Epithelial cell of esophagus (primary cell): ENCODE measurements around the gene STK4.

ENCODE experiments used
- DNase-seq: peaks from one replicate; pipeline ENCODE4 v3.0.0; 2010; ENCODE audit warnings: low read depth
- H3K4me3 ChIP-seq: 2 replicates; pipeline ENCODE4 v1.5.1; 2011; ENCODE audit warnings: mild to moderate bottlenecking, low read length, control low read depth
- TF ChIP-seq, protein P1 (sequence below): IDR thresholded peaks from 2 replicates; pipeline ENCODE4 v1.5.1; 2011; ENCODE audit warnings: low read depth, mild to moderate bottlenecking, low read length, control low read depth, inconsistent platforms; ENCODE audit not compliant: insufficient read depth; ENCODE audit errors: missing control alignments

STK4 gene

DNA sequence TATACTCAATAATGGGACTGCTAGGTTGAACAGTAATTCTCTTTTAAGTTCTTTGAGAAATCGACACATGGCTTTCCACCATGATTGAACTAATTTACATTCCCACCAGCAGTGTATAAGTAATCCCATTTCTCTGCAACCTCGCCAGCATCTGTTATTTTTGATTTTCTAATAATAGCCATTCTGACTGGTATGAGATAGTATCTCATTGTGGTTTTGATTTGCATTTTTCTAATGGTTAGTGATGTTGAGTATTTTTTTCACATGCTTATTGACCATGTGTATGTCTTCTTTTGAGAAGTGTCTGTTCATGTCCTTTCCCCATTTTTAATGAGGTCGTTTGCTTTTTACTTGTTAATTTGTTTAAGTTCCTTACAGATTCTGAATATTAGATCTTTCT, 66.5 kb downstream of the STK4 start:
- DNase-seq, result no peak
- H3K4me3 ChIP-seq, result no peak overlapping the region
- TF ChIP-seq, protein P1, sequence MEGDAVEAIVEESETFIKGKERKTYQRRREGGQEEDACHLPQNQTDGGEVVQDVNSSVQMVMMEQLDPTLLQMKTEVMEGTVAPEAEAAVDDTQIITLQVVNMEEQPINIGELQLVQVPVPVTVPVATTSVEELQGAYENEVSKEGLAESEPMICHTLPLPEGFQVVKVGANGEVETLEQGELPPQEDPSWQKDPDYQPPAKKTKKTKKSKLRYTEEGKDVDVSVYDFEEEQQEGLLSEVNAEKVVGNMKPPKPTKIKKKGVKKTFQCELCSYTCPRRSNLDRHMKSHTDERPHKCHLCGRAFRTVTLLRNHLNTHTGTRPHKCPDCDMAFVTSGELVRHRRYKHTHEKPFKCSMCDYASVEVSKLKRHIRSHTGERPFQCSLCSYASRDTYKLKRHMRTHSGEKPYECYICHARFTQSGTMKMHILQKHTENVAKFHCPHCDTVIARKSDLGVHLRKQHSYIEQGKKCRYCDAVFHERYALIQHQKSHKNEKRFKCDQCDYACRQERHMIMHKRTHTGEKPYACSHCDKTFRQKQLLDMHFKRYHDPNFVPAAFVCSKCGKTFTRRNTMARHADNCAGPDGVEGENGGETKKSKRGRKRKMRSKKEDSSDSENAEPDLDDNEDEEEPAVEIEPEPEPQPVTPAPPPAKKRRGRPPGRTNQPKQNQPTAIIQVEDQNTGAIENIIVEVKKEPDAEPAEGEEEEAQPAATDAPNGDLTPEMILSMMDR, result no peak

DNA sequence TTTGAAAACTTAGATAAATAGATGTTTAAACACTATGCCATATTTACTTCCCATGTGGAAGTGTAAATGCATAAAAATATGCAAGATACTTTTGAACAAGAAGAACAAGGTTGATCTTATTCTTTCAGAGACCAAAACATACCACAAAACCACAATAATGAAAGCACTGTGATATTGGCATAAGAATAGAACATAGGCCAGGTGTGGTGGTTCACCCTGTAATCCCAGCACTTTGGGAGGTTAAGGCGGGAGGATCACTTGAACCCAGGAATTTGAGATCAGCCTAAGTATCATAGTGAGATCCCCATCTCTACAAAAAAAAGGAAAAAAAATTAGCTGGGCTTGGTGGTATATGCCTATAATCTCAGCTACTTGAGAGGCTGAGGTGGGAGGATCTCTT, 68.1 kb downstream of the STK4 start:
- no peak for DNase-seq
- TF ChIP-seq, protein P1, result no peak
- H3K4me3 ChIP-seq, result no peak overlapping the region

DNA sequence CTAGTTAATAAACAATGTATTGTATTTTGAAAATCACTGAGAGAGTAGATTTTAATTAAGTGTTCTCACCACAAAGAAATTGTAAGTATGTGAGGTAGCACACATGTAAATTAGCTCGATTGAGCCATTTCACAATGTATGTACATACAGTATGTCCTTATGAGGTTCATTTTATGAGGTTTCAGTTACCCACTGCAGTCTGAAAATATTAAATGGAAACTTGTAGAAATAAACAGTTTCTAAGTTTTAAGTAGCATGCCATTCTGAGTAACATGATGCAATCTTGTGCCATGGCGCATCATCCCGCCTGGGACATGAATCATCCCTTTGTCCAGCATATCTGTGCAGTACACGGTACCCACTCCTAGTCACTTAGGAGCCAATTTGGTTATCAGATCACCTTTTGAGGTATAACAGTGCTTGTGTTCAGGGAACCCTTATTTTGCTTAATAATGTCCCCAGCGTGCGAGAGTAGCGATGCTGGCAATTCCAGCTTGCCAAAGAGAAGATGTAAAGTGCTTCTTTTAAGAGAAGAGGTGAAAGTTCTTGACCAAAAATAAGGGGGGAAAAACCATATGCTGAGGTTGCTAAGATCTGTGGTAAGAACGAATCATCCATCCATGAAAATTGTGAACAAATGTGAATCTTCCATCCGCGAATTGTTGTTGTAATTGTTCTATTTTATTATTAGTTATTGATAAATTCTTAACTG, 69.9 kb downstream of the STK4 start:
- H3K4me3 ChIP-seq, result no peak overlapping the region
- TF ChIP-seq, protein P1, result no peak
- DNase-seq, result peak; percentile 89

DNA sequence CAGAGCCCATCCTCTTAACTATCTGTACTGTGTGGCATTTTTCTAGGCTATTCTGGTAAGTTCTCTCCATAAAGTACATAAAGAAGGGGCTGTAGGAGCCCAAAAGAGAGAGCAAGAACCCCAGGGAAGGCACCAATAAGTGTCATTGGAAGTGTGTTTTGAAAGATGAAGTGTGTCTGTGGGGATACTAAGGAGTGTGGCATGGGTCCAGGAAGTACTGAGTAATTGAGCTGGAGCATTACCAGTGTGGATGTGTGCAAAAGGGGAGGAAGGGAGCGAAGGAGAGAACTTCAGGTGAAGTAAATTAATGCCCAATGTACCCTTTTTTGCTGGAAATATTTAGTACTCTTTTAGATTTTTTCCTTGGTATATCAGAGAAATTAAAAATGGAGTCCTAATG, 70.7 kb downstream of the STK4 start:
- peak; percentile 64 for DNase-seq
- H3K4me3 ChIP-seq, result no peak overlapping the region
- TF ChIP-seq, protein P1, result no peak

DNA sequence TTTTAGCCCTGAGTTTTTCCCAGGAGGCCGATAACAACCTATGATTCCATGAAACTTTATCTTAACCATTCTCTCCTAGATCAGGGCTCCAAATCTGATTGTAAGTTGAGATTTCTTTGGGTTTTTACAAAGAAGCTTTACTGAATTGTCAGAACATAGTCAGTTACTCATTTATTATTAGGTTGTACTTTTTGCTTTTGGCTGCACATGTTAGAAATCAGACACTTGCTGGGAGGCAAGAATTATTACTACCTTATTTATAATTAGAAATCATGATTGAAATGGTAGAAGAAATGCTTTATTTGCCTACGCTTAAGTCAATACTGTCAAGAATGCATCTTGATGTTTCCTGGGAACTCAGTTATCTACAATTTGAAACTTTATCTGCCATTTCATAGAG, 71.3 kb downstream of the STK4 start:
- DNase-seq, result no peak
- H3K4me3 ChIP-seq, result no peak overlapping the region
- TF ChIP-seq, protein P1, result no peak

DNA sequence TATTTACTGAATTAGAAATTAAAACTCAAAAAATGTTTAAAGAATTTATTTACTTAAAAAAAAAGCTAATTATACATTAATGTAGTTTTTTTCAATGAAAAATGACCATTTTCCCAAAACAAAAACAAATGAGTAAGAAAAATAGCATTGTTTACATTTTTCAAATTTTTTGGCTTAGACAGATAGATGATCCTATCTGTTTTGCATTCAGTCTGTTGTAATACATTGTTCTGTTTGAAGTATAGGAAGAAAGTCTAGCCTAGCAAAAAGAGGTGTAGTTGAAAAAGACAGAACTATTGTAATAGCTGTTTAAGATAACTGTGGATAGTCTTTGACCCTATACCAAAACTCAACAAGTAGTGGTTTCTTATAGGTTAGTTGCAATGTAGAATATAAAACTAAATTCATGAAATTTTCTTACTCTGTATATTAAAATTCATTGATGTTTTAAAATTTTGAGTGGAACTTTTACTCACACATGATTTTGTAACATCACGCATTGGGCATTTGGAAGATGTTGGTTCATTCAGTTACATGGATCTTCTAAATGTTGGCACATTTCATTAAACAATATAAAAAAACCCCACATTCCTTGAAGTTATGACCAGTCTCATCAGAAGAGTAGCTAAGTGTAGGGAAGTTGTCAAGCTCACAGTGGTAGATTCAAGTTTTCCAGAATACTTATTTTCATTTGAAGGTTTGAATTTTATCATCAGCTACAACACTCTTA, 72.6 kb downstream of the STK4 start:
- DNase-seq, result no peak
- TF ChIP-seq, protein P1, result no peak
- H3K4me3 ChIP-seq, result no peak overlapping the region

DNA sequence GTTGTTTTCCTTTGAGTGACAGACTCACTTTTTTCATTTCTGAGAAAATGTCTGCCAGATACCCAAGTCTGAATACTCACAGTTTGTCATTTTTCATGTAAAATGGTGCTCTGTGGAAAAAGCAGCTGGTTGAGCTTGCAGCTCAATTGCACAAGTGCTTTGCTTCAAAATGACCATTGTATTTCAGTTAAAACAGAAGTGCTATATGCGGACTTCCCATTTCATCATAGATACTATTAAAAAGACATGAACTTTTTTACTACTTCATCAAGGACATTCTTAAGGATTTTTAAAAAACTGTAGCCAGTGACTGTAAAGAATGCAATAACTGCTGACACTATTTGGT, 73.1 kb downstream of the STK4 start:
- no peak overlapping the region for H3K4me3 ChIP-seq
- no peak for DNase-seq
- TF ChIP-seq, protein P1, result no peak
